OCI-LY7 (cell line): ENCODE measurements around the gene CAPN9. TPM values are rescaled to one million over a fixed set of nuclear protein-coding genes. Genes with fewer than 3 reads are reported as not detected.

Source experiments
- BruUV-seq: library from RNA; stranded (reverse); fragments of 400-500 nt; replicated peaks from 2 replicates; lab custom pipeline; 2021; lab: Mats Ljungman, UMichigan
- CTCF ChIA-PET: fragments of 300-600 bp; sonication (Branson Sonifier 250); formaldehyde crosslinking; loops from one replicate; lab custom pipeline; 2022; ENCODE audit warnings: antibody characterized with exemption; ENCODE audit not compliant: unreplicated experiment; lab: Charles Lee
- POLR2A ChIA-PET: fragments of 300-600 bp; sonication (Branson Sonifier 250); formaldehyde crosslinking; loops from one replicate; lab custom pipeline; 2022; ENCODE audit warnings: antibody characterized with exemption; lab: Charles Lee
- DNase-seq: peaks from one replicate; pipeline ENCODE4 v3.0.0-alpha.2; 2015; ENCODE audit warnings: low spot score
- H2AFZ ChIP-seq: fragments of 200-600 bp; sonication (generic), shearing (Covaris generic); 2 replicates; pipeline ENCODE4 v1.6.1; 2014; ENCODE audit warnings: mild to moderate bottlenecking, antibody characterized with exemption, low read length, moderate library complexity
- H3K27ac ChIP-seq: fragments of 200-600 bp; sonication (generic); 2 replicates; pipeline ENCODE4 v1.5.1; 2014; ENCODE audit warnings: mixed run types, low read depth, mild to moderate bottlenecking, moderate library complexity, low read length, inconsistent platforms; ENCODE audit not compliant: poor library complexity, severe bottlenecking
- H3K36me3 ChIP-seq: fragments of 200-600 bp; sonication (generic); 2 replicates; pipeline ENCODE4 v1.6.1; 2014; ENCODE audit warnings: mild to moderate bottlenecking, antibody characterized with exemption, low read length, moderate library complexity, mixed read lengths; ENCODE audit not compliant: insufficient read depth
- H3K4me1 ChIP-seq: fragments of 200-600 bp; sonication (generic); 2 replicates; pipeline ENCODE4 v1.5.1; 2014; ENCODE audit warnings: mild to moderate bottlenecking, low read length; ENCODE audit not compliant: insufficient read depth, poor library complexity, severe bottlenecking
- H3K4me2 ChIP-seq: fragments of 200-600 bp; sonication (generic); 2 replicates; pipeline ENCODE4 v1.6.1; 2014; ENCODE audit warnings: mild to moderate bottlenecking, low read length
- H3K4me3 ChIP-seq: fragments of 200-600 bp; sonication (generic); 2 replicates; pipeline ENCODE4 v1.5.1; 2014; ENCODE audit warnings: mild to moderate bottlenecking, low read depth, low read length; ENCODE audit not compliant: poor library complexity, severe bottlenecking
- H3K79me2 ChIP-seq: fragments of 200-600 bp; sonication (generic); 2 replicates; pipeline ENCODE4 v1.6.1; 2016; ENCODE audit warnings: low read depth, mild to moderate bottlenecking, low read length, moderate library complexity, mixed read lengths; ENCODE audit not compliant: insufficient read depth
- H3K9me2 ChIP-seq: fragments of 200-600 bp; sonication (generic); 2 replicates; pipeline ENCODE4 v1.6.1; 2016; ENCODE audit warnings: mild to moderate bottlenecking, low read length, mixed read lengths; ENCODE audit not compliant: insufficient read depth
- H3K9me3 ChIP-seq: fragments of 200-600 bp; sonication (generic); 2 replicates; pipeline ENCODE4 v1.6.1; 2014; ENCODE audit warnings: mild to moderate bottlenecking, mixed run types, low read length, mixed read lengths
- H4K20me1 ChIP-seq: fragments of 200-600 bp; sonication (generic); 2 replicates; pipeline ENCODE4 v1.6.1; 2014; ENCODE audit warnings: mild to moderate bottlenecking, antibody characterized with exemption, low read length, moderate library complexity, mixed read lengths; ENCODE audit not compliant: insufficient read depth
- EZH2phosphoT487 ChIP-seq: fragments of 200-600 bp; sonication (generic); IDR thresholded peaks from 2 replicates; pipeline ENCODE4 v1.6.1; 2018; ENCODE audit warnings: low read depth, borderline replicate concordance, mild to moderate bottlenecking, mixed run types, antibody characterized with exemption, low read length, moderate library complexity, mixed read lengths
- intact Hi-C: fragments of 100-400 bp; cut with micrococcal nuclease; formaldehyde crosslinking; loops from one replicate; pipeline ENCODE4 v1.10.0; 2022; ENCODE audit not compliant: unreplicated experiment
- total RNA-seq, 2 experiments: library from RNA; depleted of rRNA in 1 of 2; stranded (reverse); fragments of >200 nt in 1 of 2; shearing (Covaris generic) in 1 of 2; gene quantifications; 2 replicates each; pipeline ENCODE4 v1.2.3, GENCODE V29; 2014 to 2022
- TF ChIP-seq, protein P1 (sequence below): fragments of 200-600 bp; sonication (generic); conservative IDR thresholded peaks from 2 replicates; pipeline ENCODE4 v1.5.1; 2014; ENCODE audit warnings: mild to moderate bottlenecking, antibody characterized with exemption, low read length, moderate library complexity, mixed read lengths

Gene CAPN9
- total RNA-seq, 2 experiments from 2014 or later, result not detected

GRCh38 chr1:230809256-230809990 lies 62.2 kb downstream of the CAPN9 start:
- Histone ChIP-seq H2AFZ (no peak overlapping the region), H3K36me3 (no peaks in the 10 kb centered on the region), H3K79me2 (no peaks in the 10 kb centered on the region), H3K27ac (no peak overlapping the region), H3K9me2 (no peaks in the 10 kb centered on the region), H3K4me2 (no peak overlapping the region), H4K20me1 (no peaks in the 10 kb centered on the region), H3K9me3 (0 out of 2 replicates have a peak, but pooled peaks cover 5% of the 10 kb centered on the region), H3K4me1 (no peaks in the 10 kb centered on the region), H3K4me3 (no peak overlapping the region)
- DNase-seq, result no peak
- intact Hi-C loops, result no loop called here
- POLR2A ChIA-PET, result no interaction called here
- no peak for TF ChIP-seq EZH2phosphoT487
- TF ChIP-seq, protein P1, sequence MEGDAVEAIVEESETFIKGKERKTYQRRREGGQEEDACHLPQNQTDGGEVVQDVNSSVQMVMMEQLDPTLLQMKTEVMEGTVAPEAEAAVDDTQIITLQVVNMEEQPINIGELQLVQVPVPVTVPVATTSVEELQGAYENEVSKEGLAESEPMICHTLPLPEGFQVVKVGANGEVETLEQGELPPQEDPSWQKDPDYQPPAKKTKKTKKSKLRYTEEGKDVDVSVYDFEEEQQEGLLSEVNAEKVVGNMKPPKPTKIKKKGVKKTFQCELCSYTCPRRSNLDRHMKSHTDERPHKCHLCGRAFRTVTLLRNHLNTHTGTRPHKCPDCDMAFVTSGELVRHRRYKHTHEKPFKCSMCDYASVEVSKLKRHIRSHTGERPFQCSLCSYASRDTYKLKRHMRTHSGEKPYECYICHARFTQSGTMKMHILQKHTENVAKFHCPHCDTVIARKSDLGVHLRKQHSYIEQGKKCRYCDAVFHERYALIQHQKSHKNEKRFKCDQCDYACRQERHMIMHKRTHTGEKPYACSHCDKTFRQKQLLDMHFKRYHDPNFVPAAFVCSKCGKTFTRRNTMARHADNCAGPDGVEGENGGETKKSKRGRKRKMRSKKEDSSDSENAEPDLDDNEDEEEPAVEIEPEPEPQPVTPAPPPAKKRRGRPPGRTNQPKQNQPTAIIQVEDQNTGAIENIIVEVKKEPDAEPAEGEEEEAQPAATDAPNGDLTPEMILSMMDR, result no peak
- CTCF ChIA-PET, result no interaction called here
- no TSS peak for BruUV-seq

GRCh38 chr1:230812568-230812967 lies 65.4 kb downstream of the CAPN9 start:
- DNase-seq, result no peak
- Histone ChIP-seq H2AFZ (no peak overlapping the region), H3K79me2 (no peaks in the 10 kb centered on the region), H3K36me3 (no peaks in the 10 kb centered on the region), H3K27ac (no peak overlapping the region), H3K9me2 (no peaks in the 10 kb centered on the region), H3K4me3 (no peak overlapping the region), H4K20me1 (no peaks in the 10 kb centered on the region), H3K4me2 (no peak overlapping the region), H3K4me1 (no peaks in the 10 kb centered on the region), H3K9me3 (0 out of 2 replicates have a peak, but pooled peaks cover 5% of the 10 kb centered on the region)
- no TSS peak for BruUV-seq
- POLR2A ChIA-PET, result no interaction called here
- TF ChIP-seq, protein P1, result no peak
- TF ChIP-seq EZH2phosphoT487, result no peak
- CTCF ChIA-PET, result no interaction called here
- intact Hi-C loops, result no loop called here

DNA sequence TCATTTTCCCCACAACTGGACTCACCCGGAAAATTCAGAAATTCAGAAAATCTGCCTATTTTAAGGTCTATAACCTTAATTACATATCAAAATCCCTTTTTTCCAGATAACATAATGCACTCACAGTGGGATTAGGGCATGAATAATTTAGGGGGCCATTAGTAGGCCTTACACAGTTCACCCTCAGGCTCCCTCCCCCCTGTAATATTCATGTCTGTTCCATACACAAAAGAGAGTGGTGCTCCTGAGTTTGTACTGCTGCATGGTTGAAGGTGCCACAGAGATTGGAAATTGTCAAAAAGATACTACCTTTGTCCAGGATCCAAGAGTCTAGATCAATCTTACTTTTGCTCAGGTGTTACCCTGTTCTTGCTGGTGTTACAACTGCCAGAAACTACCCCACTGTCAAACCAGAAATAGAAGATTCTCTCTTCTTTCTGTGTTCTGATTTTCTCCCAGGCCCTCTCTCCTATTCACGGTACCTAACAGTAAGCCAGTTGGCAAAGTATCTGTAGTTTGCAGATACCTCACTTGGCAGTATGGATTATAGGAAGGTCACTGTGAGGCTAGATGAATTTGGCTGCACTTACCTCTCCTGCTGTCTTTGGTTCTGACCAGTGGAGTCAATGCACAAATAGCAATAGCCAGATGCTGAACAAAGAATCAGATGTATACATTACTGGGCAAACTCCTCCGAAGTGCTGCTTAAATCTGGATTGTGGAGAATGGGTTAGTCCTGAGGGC lies 67.9 kb downstream of the CAPN9 start:
- Histone ChIP-seq H3K79me2 (no peaks in the 10 kb centered on the region), H4K20me1 (no peaks in the 10 kb centered on the region), H3K9me2 (no peaks in the 10 kb centered on the region), H2AFZ (no peak overlapping the region), H3K9me3 (0 out of 2 replicates have a peak, but pooled peaks cover 5% of the 10 kb centered on the region), H3K4me2 (no peak overlapping the region), H3K36me3 (no peaks in the 10 kb centered on the region), H3K4me1 (no peaks in the 10 kb centered on the region), H3K27ac (no peak overlapping the region), H3K4me3 (no peak overlapping the region)
- DNase-seq, result no peak
- POLR2A ChIA-PET, result no interaction called here
- intact Hi-C loops, result no loop called here
- CTCF ChIA-PET, result no interaction called here
- no TSS peak for BruUV-seq
- TF ChIP-seq, protein P1, result no peak
- TF ChIP-seq EZH2phosphoT487, result no peak
